ENCODE data around the gene TTLL11. TPM values are rescaled to one million over a fixed set of nuclear protein-coding genes. Genes with fewer than 3 reads are reported as not detected.

TTLL11 gene
- total RNA-seq, 1 experiment from 2014 or later = 3.8 TPM

GRCh38 chr9:122129969-122130368 is 36.9 kb upstream of the TTLL11 start:
- no peak for DNase-seq (ENCODE audit: low read depth in 1 of 2, low spot score in 2 of 2)
- no peaks in the 10 kb centered on the region for H3K9me3 ChIP-seq (replicated peaks)
- H3K4me3 ChIP-seq = no peak overlapping the region
- H3K36me3 ChIP-seq = no peaks in the 10 kb centered on the region
- H3K27ac ChIP-seq = no peak overlapping the region
- H3K27me3 ChIP-seq (replicated peaks) = no peaks in the 10 kb centered on the region
- H3K4me1 ChIP-seq (replicated peaks) = peaks cover 31% of the 10 kb centered on the region

- H3K4me1 ChIP-seq (replicated peaks) = peaks cover 21% of the 10 kb centered on the region
- H3K27ac ChIP-seq = no peak overlapping the region
- no peak for DNase-seq (ENCODE audit: low read depth in 1 of 2, low spot score in 2 of 2)
- no peaks in the 10 kb centered on the region for H3K27me3 ChIP-seq (replicated peaks)
- H3K36me3 ChIP-seq = no peaks in the 10 kb centered on the region
- H3K4me3 ChIP-seq = no peak overlapping the region
- no peaks in the 10 kb centered on the region for H3K9me3 ChIP-seq (replicated peaks)
These were observed 35.8 kb upstream of the TTLL11 start for GRCh38 chr9:122128969-122129343.

DNA sequence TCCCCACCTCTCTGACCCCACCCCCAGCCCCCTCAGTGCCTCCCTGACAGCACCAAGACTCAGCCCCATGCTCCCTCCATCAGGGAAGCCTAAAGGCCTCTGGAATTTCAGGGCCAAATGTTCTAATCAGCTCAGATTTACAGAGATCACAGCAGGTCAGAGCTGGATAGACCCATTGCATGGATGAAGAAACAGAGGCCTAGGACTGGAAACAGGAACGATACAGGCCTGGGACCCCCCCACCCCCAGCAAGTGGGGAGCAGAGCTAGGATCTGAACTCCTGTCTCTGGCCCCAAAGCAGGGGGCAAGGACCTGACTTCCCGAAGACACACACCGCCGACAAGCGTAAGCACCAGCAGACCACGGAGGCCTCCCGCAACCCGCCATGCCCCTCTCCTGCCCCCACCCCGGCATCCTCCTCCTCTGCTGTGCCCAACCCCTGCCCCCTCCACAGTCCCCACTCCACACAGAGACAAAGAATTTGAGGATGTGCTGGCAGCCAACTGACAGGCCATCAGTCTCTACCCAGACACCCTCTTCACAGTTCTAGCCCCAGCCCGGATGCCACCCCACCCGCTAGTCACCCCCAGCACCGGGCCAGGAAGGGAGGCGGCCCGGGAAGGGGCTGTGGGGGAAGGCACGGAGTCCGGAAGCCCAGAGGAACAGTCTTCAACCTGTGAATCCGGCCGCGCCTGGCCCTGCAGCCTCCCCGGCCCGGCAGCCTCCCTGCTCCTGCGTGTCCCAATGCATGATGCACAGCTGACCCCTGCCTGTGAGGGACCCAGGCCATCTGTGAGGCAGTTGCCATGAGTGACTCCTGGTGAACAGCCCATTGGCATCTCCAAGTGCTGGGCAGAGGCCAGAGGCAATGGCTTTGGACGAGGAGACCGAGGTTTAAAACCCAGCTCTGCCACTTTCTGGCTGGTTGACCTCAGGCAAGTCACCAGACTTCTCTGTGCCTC is 35.2 kb upstream of the TTLL11 start:
- Histone ChIP-seq H3K36me3 (no peaks in the 10 kb centered on the region), H3K4me3 (no peak overlapping the region), H3K9me3 (replicated peaks) (no peaks in the 10 kb centered on the region), H3K27ac (no peak overlapping the region), H3K27me3 (replicated peaks) (no peaks in the 10 kb centered on the region), H3K4me1 (replicated peaks) (peaks cover 15% of the 10 kb centered on the region)
- no peak for DNase-seq (ENCODE audit: low read depth in 1 of 2, low spot score in 2 of 2)

DNA sequence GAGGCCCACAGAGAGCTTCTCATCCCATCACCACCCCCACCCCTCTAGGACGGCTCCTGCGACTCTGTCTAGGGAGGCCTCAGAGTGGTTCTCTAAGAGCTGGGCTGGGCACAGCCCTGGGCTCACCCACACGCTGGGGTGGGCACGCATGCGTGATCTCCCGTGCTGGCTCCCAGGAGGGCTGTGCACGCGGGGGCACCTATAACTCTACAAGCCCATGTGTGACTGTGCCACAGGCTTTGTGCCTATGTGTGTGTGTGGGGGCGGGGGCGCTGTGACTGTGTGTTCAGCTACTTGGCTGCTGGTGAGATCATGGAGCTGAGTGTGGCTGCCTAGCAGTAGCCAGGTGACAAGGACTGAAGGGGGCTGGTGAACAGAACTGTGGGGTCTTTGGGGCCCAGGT is 34.3 kb upstream of the TTLL11 start:
- DNase-seq (ENCODE audit: low read depth in 1 of 2, low spot score in 2 of 2) = no peak
- no peaks in the 10 kb centered on the region for H3K27me3 ChIP-seq (replicated peaks)

DNA sequence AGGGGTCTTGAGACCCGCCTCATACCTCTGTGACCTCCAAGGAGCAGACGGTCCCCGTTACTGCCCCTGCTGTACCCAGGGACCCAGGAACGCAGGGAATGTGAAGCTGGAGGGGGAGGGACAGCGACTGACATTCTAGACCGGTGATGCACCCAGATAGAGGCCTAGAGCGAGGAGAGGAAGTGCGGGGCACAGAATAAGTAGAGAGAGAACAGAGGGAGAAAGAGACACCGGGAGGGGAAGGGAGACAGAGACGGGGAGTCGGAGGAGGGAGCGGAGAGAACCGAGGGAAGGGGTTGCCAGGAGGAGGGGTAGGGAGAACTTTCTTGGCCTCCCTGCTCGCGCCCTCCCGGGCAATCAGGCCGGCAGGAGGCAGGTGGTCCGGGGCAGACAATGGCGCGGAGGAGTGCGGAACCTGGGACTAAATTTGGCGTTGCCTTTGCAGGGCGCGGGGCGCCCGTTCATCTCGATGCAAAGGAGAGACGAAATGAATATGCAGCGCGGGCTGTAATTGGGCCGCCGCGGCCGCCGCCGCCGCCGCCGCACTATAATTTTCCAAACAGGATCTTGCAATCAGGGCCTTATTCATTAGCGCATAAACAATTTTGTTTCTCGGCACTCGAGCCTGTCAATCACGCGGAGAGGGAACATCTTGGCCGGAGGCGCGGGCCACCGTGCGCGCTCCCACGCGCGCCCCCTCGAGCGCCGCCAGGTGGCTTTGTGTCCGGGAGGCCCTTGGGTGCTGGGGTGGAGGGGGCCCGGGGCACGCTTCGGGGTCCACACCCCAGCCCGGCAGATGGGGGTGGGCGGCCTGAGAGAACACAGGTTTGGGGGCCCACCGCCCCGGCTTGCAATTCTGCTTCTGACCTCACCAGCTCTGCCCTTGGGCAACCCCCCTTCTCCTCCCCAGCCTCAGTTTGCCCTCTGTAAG is 33.5 kb upstream of the TTLL11 start:
- no peaks in the 10 kb centered on the region for H3K9me3 ChIP-seq (replicated peaks)
- no peak overlapping the region for H3K4me3 ChIP-seq
- H3K36me3 ChIP-seq = no peaks in the 10 kb centered on the region
- H3K27me3 ChIP-seq (replicated peaks) = no peaks in the 10 kb centered on the region
- DNase-seq (ENCODE audit: low read depth in 1 of 2, low spot score in 2 of 2) = peak in 1 of 2 experiments; percentile 9
- H3K4me1 ChIP-seq (replicated peaks) = peaks cover 15% of the 10 kb centered on the region
- H3K27ac ChIP-seq = no peak overlapping the region

More for the DNA sequence above, 34.3 kb upstream of the TTLL11 start:
- Histone ChIP-seq H3K4me1 (replicated peaks) (peaks cover 15% of the 10 kb centered on the region), H3K4me3 (no peak overlapping the region), H3K27ac (no peak overlapping the region), H3K36me3 (no peaks in the 10 kb centered on the region), H3K9me3 (replicated peaks) (no peaks in the 10 kb centered on the region)

GRCh38 chr9:122125509-122126330 is 32.6 kb upstream of the TTLL11 start:
- H3K36me3 ChIP-seq = no peaks in the 10 kb centered on the region
- no peak overlapping the region for H3K27ac ChIP-seq
- H3K27me3 ChIP-seq (replicated peaks) = no peaks in the 10 kb centered on the region
- H3K4me3 ChIP-seq = no peak overlapping the region
- peaks cover 15% of the 10 kb centered on the region for H3K4me1 ChIP-seq (replicated peaks)
- no peaks in the 10 kb centered on the region for H3K9me3 ChIP-seq (replicated peaks)
- DNase-seq (ENCODE audit: low read depth in 1 of 2, low spot score in 2 of 2) = no peak

GRCh38 chr9:122125158-122125508 is 32.0 kb upstream of the TTLL11 start:
- Histone ChIP-seq H3K27me3 (replicated peaks) (no peaks in the 10 kb centered on the region), H3K4me3 (no peak overlapping the region), H3K9me3 (replicated peaks) (no peaks in the 10 kb centered on the region), H3K27ac (no peak overlapping the region), H3K36me3 (no peaks in the 10 kb centered on the region), H3K4me1 (replicated peaks) (peaks cover 15% of the 10 kb centered on the region)
- DNase-seq (ENCODE audit: low read depth in 1 of 2, low spot score in 2 of 2) = peak; percentile 55 to 66

DNA sequence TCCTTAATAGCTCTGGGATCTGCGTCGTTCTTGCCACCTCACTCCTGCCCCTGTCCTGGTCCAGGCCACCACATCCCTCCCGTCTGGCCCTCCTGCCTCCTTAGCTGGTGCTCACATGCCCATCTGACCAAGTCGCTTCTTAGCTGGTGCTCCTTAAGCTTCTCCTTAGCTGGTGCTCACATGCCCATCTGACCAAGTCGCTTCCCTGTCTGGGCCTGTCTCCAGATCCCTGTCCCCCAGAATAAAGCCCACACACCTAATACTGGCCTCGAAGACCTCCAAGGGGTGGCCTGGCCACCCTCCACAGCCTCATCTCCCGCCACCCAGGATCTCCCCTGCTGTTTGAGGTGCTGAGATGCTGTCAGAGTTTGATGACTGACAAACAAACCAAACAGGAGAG is 31.4 kb upstream of the TTLL11 start:
- Histone ChIP-seq H3K27ac (no peak overlapping the region), H3K9me3 (replicated peaks) (no peaks in the 10 kb centered on the region), H3K4me3 (no peak overlapping the region), H3K36me3 (no peaks in the 10 kb centered on the region), H3K4me1 (replicated peaks) (peaks cover 15% of the 10 kb centered on the region), H3K27me3 (replicated peaks) (no peaks in the 10 kb centered on the region)
- no peak for DNase-seq (ENCODE audit: low read depth in 1 of 2, low spot score in 2 of 2)

DNA sequence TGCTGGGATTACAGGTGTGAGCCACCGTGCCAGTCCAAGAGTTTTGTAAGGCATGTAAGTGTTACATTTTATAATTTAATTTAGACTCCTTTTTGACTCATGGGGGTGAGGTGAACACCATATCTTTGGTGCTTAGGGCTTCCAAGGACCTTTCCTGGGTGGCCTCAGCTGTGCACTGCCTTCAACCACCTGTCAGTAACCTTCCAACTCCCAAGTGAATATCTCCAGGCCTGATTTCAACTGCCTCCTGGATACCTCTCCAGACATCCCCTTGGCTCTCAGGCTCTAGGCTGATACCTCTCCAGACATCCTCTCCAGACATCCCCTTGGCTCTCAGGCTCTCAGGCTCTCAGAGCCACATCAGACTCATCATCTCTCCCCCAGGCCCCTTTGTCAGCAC is 30.9 kb upstream of the TTLL11 start:
- H3K9me3 ChIP-seq (replicated peaks) = no peaks in the 10 kb centered on the region
- no peak for DNase-seq (ENCODE audit: low read depth in 1 of 2, low spot score in 2 of 2)
- no peaks in the 10 kb centered on the region for H3K27me3 ChIP-seq (replicated peaks)
- no peak overlapping the region for H3K27ac ChIP-seq
- no peak overlapping the region for H3K4me3 ChIP-seq
- no peaks in the 10 kb centered on the region for H3K36me3 ChIP-seq
- H3K4me1 ChIP-seq (replicated peaks) = peaks cover 15% of the 10 kb centered on the region

DNA sequence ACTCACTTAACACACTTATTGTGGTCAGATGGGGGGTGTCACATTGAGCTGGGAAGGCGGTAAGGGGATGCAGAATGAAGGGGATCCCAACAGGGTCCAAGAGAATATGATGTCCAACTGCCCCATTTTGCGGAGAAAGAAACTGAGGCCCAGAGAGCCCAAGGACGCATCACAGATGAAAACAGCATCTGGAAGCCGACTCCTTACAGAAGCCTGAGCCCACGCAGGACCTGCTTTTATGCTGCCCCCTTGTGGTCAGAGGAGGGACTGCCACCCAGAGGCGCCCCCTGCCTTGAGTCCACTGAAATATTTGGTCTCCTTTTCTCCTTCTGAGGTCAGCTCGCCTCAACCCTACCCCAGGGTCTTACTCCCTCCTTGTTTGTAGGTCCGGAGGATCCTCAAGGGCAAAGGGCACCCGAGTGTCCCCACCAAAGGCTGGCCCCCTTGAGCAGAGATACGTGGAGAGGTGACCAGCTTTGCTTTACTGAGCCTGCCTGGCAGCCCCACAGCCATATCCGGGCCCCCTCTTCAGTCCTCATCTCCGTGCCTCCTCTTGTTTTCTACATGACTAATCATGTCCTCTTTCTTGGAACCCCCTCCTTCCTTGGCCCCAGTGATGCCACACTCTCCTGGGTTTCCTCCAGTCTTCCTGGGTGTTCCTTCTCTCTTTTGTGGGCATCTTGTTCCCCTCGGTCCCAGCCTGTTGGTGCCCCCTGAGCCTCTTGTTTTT is 30.0 kb upstream of the TTLL11 start:
- Histone ChIP-seq H3K9me3 (replicated peaks) (no peaks in the 10 kb centered on the region), H3K36me3 (no peaks in the 10 kb centered on the region), H3K4me3 (no peak overlapping the region), H3K27ac (no peak overlapping the region), H3K27me3 (replicated peaks) (no peaks in the 10 kb centered on the region), H3K4me1 (replicated peaks) (peaks cover 15% of the 10 kb centered on the region)
- DNase-seq (ENCODE audit: low read depth in 1 of 2, low spot score in 2 of 2) = peak; percentile 61 to 62

DNA sequence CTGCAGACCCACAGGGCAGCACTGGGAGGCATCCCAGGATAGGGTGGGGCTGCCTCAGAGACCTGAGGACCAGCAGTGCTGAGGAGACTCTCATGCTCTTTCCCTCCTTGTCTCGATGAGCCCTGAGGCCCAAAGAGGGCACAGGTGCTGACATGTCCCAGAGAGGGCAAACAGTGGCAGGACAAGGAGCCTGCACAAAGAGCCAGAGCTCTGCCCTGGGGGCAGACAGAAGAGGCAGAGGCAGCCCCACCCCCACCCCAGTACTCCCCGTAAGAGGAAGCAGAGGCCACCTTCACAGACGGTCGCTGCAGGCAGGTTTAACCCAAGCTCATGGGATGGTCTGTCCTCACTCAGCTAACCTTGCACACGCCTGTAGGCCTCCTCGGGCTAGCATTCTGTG is 29.4 kb upstream of the TTLL11 start:
- H3K27ac ChIP-seq = no peak overlapping the region
- no peaks in the 10 kb centered on the region for H3K27me3 ChIP-seq (replicated peaks)
- no peak for DNase-seq (ENCODE audit: low read depth in 1 of 2, low spot score in 2 of 2)
- no peak overlapping the region for H3K4me3 ChIP-seq
- H3K36me3 ChIP-seq = no peaks in the 10 kb centered on the region
- H3K4me1 ChIP-seq (replicated peaks) = peaks cover 15% of the 10 kb centered on the region
- H3K9me3 ChIP-seq (replicated peaks) = no peaks in the 10 kb centered on the region

GRCh38 chr9:122121931-122122330 is 28.8 kb upstream of the TTLL11 start:
- peaks cover 15% of the 10 kb centered on the region for H3K4me1 ChIP-seq (replicated peaks)
- H3K36me3 ChIP-seq = no peaks in the 10 kb centered on the region
- H3K4me3 ChIP-seq = no peak overlapping the region
- DNase-seq (ENCODE audit: low read depth in 1 of 2, low spot score in 2 of 2) = no peak
- H3K27ac ChIP-seq = no peak overlapping the region
- no peaks in the 10 kb centered on the region for H3K27me3 ChIP-seq (replicated peaks)
- no peaks in the 10 kb centered on the region for H3K9me3 ChIP-seq (replicated peaks)

DNA sequence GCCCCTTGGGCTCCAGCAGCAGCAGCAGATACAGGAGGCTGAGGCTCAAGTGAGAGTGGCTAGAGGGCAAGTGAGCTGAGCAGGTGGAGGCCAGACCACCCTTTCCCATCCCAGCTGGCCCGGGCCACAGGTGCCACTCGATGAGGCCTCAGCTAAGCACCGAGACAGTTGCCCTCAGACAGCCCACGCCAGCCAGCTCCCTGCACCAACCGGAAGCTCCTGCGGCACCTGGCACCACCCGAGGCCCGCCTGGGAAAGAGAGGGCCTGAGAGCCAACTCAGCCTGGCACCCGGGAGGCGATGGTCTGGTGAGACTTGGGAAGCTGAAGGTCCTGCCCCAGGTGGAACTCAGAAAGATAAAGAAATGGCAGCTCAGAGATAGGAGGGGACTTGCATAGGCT is 28.3 kb upstream of the TTLL11 start:
- no peaks in the 10 kb centered on the region for H3K36me3 ChIP-seq
- H3K4me3 ChIP-seq = no peak overlapping the region
- no peaks in the 10 kb centered on the region for H3K27me3 ChIP-seq (replicated peaks)
- H3K4me1 ChIP-seq (replicated peaks) = peaks cover 12% of the 10 kb centered on the region
- no peak for DNase-seq (ENCODE audit: low read depth in 1 of 2, low spot score in 2 of 2)
- no peaks in the 10 kb centered on the region for H3K9me3 ChIP-seq (replicated peaks)
- no peak overlapping the region for H3K27ac ChIP-seq
